T follicular helper cell (primary cell): ENCODE results near the gene HPS1.
"Not testable (repeated sequence)": the region's sequence is repeated elsewhere in the genome, so short reads cannot be mapped to it uniquely, and the experiment has no call there.

ENCODE experiments used
- DNase-seq: peaks from one replicate; pipeline ENCODE4 v3.0.0-alpha.2; 2020; ENCODE audit warnings: low read depth

HPS1 gene

GRCh38 chr10:98389398-98389797 lies 57.3 kb downstream of the HPS1 start:
- DNase-seq = no peak

GRCh38 chr10:98388101-98388655 lies 58.6 kb downstream of the HPS1 start:
- DNase-seq = no peak

- no peak for DNase-seq
Observed at GRCh38 chr10:98384531-98385133, 62.1 kb downstream of the HPS1 start.

- no peak for DNase-seq
Observed at GRCh38 chr10:98383869-98384268, 62.9 kb downstream of the HPS1 start.

DNA sequence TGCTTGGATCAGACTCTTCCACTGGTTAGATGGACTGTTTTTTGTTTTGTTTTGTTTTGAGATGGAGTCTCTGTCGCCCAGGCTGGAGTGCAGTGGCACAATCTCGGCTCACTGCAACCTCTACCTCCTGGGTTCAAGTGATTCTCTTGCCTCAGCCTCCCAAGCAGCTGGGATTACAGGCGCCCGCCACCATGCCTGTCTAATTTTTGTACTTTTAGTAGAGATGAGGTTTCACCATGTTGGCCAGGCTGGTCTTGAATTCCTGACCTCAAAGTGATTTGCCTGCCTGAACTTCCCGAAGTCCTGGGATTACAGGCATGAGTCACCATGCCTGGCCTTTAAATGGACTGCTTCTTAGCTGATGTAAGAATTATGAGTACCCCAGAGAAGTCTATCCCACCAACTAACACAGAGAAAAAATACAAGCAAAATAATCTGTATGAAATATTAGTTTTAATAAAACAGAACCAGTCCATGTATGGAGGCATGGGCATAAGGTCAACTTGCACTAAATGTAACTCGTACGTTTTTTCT lies 63.5 kb downstream of the HPS1 start:
- DNase-seq = not testable (repeated sequence)

DNA sequence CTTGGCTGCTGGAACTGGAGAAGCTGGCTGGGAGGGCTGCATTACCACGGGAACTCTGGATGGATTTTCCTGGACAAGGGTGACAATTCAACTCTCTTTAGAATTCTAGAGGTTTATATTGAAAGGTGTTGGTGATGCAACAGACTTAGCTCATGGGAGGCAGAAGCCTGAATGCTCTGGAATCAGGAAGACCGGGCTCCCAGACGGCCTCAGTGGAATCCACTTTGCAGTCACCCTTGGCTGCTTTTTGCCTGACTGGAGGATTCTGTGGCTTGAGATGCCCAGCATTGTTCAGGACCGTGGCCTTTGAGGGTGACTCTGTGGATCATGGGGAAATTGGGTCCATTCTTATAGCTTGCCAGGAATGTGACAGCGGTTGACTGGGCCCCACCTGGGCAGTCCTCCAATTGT lies 64.0 kb downstream of the HPS1 start:
- no peak for DNase-seq

DNA sequence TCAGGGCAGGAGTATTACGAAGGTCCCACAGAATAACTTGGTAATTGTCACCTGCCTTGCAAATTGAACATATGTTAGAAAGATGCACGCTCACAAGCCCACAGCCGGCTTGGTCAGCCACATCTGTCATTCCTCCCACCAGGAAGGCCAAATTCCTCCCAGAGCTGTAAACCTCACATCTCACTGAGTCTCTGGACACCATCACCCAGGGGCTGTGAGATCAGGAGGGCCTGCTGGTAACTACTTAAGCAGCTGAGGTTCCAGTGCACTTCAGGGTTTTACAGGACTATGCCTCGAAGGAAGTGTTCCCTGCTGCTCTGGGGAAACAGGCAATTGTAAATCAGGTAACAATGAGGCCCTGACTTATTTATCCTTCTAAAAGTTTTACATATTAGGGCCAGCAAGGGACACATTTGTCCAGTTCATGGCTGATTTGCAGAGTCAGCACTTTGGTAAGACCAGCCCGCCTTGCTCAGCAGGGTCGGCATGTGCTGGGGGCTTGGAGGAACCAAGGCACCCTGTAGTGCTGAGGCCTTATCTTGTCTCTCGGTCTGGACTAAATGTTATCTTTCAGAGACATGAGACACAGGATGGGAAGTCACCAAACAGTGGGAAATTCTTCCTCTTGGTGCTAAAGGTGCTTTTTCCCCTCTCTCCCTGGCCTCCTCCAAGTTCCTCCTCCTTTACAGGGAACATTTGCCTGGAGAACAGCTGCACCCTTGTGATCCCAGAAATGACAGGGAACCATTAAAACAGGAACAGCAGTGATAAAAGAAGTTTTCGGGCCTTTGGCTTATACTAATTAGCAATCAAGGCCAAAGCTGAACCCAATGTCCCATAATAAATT lies 66.0 kb downstream of the HPS1 start:
- no peak for DNase-seq

DNA sequence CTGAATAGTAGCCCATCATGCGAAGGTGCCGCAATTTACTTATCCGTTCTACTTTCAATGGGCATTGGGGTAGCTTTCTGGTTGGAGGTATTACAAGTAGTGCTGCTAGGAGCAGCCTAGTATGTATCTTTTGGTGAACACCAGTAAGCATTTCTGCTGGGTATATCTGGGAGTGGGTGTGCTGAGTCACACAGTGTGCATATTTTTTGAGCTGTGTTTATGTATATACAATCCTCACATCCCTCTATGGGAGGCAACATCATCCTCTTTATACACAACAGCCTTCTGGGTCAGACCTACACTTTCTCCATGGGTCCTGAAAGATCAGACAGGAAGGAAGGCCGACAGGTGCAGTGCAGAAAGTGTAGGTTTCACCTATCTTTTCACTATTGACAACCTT lies 68.0 kb downstream of the HPS1 start:
- DNase-seq = no peak

- DNase-seq = no peak
Observed at GRCh38 chr10:98377536-98377935, 69.2 kb downstream of the HPS1 start.

DNA sequence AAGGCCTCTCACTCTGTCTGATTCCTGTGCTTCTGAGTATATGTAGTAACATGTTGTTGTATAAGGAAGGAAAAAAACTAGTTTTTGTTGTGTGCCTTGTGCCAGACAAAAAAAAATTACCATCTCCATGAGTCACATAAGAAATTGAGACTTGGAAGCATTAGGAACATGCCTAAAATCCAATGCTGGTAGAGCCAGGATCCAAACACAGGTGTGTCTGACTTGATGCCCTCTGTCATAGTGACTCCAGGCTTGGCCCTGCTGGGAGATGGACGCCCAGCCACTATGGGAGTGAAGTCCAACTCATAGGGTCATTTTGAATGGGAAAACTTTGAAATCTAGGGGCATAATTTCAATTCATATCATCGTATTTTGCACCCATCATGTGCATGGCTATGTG lies 69.7 kb downstream of the HPS1 start:
- DNase-seq = no peak

GRCh38 chr10:98376485-98376884 lies 70.2 kb downstream of the HPS1 start:
- DNase-seq = no peak

DNA sequence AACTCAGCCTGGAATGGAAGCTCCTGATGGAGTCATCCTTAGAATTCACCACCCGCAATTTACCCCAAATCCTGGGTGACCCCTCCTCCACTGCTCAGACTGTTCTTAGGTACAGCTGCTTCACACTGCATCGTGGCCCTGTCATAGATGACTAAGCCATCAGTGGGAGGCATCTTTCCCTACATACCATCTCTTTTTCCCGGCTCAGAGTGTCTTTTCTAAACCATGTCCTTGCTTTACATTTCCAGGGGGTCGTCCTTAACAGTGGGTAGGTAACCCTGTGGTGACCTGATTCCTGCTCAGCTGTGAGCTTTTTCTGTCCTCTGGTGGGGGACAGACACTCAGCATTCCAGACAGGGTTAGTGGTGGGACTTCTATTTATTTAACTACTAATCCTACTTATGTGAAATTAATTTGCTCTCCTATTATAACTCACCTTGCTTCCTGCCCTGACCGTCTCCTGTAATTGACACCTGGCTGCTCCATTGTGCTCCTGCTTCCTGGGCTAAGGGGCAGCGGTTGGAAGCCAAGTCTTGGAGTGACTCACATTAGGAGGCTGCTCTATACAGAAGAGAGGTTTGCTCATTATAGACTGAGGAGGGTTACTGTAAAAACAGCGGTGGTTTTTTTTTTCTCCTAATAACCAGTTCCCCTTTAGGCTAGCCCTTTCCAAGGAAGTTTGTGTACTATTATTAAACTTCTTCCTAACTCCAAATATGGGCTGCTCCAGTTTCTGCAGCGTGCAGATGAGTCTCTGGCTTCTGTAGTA lies 72.3 kb downstream of the HPS1 start:
- no peak for DNase-seq

- DNase-seq = no peak
Observed at GRCh38 chr10:98373260-98374040, 73.3 kb downstream of the HPS1 start.

DNA sequence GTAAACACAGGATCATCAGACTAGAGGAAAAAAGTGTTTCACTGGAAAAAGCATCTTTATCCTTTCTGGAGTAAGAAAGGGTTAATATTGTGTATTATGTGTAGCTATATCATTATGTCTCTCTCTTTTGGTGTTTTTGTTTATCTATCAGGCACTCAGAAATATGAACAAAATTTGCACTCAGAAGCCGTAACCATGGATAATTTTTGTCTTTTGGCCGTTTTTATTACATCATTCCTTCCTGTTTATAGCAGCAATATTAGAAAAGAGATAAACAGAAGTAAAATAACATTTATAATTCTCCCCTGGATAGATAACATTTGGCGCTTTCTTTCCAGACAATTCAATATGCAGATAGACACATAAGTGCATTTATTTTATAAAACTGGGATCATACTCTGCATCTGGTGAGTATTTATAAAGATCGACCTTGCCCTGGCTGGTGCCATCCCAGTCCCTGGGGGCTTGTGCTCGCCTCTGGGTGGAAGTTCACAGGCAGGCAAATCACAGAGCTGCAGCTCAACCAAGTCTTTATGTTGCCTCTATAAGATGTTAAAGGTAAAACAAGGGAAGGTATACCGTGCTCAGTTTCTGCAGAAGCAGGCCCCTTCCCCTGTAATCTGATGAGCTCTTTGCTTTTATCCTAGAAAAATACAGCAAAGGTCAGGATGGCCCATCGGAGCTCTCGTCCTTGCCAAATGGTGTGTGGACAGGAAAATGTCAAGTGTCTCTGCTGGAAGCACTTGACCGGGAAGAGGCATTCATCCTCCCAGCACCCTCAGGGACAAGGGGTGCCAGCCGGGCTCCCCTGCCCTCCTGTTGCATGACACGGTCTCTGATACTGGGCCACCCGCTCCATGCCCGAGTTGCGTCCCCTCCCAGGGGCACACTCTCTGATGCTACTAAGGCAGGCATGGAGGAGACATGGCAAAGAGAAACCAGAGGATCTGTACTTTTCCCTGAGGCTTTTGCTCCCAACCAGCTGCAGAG lies 75.6 kb downstream of the HPS1 start:
- no peak for DNase-seq

GRCh38 chr10:98369801-98370200 lies 76.9 kb downstream of the HPS1 start:
- DNase-seq = no peak

DNA sequence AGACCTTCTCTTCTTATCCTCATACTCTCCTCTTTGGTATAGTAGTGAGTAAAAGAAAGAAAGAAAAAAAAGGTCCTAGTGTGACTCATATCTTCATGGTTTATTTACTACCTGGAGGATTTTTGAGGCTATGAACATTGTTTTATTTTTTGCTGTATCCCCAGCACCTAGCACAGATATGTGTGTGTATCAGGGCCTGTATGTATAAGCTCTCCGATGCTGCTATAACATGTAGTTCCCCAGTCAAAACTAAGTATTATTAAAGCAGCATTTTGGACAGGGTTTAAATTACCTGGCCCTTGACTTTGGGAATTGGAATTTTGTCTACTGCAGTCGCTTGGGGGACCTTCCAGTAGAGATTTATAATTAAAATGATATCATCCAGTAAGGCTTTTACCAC lies 78.1 kb downstream of the HPS1 start:
- no peak for DNase-seq

- DNase-seq = no peak
Observed at GRCh38 chr10:98367604-98368451, 78.9 kb downstream of the HPS1 start.
